MM.1S (cell line): ENCODE measurements around the gene TMEM235.

Experiments
- EZH2 ChIP-seq: fragments of 300-600 bp; sonication (generic); optimal IDR thresholded peaks from 2 replicates; pipeline ENCODE3; 2017; ENCODE audit warnings: low read depth, mild to moderate bottlenecking, antibody characterized with exemption, low read length, mixed read lengths
- EZH2phosphoT487 ChIP-seq: fragments of 300-600 bp; sonication (generic); IDR thresholded peaks from 2 replicates; pipeline ENCODE4 v1.6.1; 2018; ENCODE audit warnings: antibody characterized with exemption, low read length
- TF ChIP-seq, protein P1 (sequence below): fragments of 300-600 bp; sonication (generic); IDR thresholded peaks from 2 replicates; pipeline ENCODE4 v1.5.1; 2016; ENCODE audit warnings: antibody characterized with exemption, low read length, mixed read lengths

DNA sequence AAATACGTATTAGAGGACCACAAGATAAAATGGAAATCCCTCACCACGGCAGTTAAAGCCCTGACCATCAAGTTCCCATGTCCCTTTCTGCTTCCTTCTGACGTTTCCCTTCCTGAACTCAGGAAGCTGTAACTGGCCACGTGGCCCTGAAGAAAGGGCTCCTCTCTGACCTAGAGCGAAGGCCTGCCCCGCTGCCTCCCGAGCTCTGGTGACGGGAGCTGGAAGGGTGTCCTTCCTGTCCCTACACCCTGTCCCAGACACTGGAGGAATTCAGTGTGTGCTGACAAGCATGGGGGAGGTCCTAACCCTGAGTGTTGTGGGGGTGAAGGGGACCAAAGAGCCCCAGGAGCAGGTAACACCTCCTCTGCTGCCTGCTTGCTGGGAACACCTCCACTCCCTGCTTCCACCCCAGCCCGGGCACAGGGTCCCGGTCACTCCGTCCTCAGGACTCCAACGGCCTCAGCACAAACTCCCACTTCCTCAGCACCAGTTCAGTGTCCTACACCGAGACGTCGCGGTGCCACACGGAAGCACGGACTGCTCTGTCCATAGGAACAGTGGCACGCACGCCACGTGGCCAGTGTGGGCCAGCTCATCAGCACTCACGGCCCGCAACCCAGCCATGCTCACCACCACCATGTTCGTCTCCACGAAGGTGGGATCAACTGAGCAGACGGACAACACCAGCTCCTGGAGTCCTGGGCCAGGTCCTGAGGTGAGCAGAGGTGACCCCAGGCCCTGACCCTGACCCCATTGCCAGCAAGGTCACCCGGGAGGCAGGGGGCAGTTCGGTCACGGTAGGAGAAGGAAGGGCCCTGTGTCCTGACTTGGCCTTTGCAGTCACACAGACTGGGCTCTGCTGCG is 16.9 kb downstream of the TMEM235 start:
- TF ChIP-seq, protein P1, sequence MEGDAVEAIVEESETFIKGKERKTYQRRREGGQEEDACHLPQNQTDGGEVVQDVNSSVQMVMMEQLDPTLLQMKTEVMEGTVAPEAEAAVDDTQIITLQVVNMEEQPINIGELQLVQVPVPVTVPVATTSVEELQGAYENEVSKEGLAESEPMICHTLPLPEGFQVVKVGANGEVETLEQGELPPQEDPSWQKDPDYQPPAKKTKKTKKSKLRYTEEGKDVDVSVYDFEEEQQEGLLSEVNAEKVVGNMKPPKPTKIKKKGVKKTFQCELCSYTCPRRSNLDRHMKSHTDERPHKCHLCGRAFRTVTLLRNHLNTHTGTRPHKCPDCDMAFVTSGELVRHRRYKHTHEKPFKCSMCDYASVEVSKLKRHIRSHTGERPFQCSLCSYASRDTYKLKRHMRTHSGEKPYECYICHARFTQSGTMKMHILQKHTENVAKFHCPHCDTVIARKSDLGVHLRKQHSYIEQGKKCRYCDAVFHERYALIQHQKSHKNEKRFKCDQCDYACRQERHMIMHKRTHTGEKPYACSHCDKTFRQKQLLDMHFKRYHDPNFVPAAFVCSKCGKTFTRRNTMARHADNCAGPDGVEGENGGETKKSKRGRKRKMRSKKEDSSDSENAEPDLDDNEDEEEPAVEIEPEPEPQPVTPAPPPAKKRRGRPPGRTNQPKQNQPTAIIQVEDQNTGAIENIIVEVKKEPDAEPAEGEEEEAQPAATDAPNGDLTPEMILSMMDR: no peak
- TF ChIP-seq EZH2phosphoT487 (no peak), EZH2 (no peak)
